ENCODE measurements around the gene PANX1.

Gene PANX1

DNA sequence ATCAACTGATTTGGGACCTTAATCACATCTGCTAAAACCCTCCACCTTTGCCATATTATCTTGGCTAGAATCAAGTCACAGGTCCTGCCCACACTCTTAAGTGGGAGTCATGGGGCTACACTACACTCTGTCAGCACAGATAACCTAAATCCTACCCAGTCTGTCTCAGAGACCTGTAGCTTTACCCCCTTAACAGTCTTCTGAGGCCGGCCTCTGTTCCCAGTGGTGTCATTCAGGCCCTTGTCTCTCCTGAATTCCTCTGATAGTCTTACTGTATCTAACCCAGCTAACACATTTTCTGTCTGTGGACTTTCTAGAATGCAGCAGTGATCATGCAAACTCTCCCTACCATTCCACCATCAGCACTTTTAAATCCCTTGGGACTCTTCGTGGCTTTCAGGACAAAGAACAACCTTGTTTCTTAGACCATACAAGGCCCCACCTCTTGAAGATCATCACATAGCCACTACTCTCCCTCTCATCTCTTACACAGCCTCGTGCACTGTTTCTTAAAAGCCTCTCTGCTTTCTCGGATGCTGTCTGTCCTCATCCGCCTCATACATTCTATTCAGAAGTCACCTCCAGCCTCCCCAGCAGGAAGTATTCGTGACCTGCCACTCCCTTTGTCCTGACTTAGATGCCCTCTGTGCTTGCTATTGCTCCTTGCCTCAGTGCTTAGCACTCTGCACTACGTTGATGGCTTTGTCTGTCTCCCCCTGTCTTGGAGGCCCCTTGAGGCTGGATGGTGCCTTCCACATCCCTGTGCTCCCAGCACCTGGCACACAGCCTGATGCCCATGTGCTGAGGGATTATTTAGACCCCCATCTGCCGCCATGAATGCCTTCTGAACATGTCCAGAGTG, 57.9 kb downstream of the PANX1 start:
- DNase-seq = no peak

DNA sequence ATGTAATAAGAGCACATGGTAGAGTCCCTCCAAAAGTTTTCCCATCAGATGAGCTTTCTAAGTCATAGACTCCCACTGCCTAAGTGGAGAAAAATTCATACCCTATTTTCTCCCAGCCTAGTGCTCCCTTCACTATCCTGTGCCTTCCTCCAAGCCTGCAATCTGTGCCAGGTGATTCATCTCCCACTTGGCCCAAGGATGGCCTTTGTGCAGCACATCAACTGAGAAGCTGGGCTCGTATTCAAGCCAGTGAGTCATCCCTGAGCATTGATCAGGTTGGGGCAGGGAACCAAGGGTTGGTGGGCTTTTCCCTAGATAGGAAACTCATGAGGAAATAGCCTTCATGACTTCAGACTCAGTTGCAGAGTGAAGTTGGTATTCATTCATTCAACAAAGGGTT, 64.6 kb downstream of the PANX1 start:
- no peak for DNase-seq

DNA sequence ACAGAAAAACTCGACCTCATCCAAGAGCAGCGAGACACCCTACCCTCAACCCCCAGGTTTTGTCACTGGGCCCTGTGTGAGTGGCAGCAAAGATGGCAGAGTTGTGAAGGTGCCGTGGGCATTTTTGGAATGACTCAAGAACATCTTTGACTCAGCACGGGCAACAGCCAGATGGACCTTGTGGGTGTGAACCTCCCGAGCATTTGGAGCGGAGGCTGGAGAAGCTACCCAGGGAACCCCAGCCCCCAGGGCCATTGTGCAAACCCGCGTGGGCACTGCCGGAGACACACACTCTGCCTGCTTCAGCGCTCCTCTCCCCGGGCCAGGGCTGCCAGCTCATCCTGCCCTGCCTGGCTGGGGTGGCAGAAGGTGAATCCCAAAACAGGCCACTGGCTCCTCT, 66.1 kb downstream of the PANX1 start:
- DNase-seq = no peak

DNA sequence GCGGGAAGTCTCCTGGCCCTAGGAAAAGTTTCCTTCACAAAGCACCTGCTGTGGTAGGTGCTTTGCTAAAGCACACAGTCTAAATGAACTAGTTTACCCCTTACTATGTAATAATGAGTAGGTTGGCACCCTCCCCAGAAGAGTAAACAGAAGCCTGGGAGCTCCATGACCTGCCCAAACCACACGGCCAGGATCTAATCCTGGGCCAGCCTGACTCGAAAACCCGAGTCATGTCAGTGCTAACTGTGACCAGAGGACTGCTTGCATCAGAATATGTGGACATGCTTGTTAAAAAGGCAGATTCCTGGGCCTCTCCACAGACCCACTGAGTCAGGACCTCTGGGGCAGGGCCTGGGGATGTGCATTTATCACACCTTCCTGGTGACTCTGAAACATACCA, 67.7 kb downstream of the PANX1 start:
- no peak for DNase-seq

DNA sequence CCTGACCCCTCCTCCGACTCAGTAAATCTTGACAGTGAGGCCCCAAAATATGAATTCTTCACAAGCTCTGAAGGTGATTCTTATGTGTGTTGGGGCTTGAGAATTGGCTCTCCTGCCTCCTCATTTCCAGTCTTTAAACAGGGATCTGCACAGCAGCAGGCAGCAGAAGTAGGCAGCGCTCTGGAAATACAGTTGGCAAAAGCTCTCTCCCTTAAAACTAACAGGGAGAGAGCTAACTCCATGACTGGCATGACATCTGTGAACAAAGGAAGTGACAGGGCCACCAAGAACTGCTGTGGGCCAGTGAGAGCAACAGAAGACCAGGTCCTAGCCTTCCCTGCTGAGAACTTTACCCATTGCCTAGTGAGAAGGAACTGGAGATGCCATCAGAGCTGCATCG, 70.1 kb downstream of the PANX1 start:
- DNase-seq = no peak

DNA sequence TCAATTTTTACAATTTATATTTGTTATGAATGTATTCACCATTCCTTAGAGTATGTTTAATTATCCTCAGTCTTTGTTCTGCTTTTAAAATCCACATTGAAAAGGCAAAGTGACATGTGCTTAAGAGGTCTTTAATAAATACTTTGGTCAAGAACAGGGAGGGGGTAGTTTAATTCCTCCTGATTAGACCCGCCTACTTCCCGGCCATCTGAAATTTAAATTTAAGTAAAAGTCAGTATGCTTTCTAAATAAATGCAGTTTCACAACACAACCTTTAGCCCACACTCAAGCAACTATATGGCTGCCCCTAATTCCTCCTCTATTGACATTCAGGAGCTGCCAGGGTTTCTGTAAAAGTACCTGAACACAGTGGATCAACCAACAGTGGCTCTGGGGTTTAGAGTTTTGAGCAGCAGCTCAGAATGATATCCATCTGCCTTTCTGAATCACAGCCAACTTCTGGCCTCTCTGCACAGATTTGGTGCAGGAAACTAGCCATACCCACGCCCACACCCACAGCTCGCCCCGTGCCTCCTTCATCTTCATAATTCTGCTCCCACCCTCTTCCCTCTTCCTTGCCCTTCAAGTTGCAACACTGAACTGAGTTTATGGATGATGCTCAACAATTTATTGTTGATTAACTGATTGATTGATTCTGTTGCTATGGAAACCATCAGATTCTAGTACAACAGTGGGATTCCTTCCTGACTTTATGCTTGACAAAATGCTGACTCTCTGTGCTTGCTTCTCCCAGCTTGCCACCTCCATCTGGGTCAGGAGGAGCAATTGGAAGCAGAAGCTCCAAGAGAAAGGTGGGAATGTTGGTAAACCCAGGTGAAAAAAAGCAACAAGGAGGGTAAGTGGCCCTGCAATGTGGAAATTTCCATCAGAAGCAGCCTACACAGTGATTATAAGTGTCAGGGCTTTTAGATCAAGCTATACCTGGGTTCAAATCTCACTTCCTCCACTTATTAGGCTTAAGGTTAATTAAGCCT, 70.8 kb downstream of the PANX1 start:
- DNase-seq = no peak

DNA sequence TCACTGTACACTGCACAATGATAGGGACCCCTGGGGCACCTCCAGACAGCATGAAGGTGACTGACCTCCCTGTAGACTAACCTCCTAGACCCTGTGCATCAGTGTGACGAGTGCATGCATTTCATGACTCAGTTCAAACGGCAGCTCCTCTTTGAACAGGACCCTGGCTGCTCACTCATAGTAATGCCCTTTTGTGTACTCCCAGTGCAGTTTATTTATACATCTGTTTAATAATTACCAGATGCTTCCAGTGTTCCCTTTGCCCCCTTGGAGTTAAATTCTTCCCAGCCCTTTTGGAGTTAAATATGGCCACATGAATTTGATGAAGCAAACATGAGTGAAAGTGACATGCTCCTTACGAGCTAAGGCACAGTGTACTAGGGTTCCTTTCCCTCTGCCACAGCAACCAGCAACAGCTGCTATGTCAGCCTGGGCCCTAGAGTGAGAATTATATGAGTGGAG, 72.4 kb downstream of the PANX1 start:
- no peak for DNase-seq

DNA sequence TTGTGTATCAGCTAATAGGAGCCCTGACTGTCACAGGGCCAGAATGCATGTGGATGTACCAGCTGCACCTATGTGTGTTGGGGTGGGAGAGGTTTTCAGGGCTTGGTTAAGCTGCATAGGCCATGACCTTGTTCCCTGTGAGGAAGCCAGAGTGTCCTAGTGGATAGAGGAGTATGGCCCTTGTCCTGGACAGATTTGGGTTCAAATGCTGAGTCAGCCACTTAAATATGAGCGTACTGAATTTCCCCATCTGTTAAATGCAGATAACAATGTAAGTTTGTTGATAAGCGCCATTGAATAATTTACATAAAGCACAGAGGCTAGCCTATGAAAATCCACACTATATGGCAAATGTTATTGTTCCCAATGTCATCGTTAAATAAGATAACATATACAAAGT, 74.4 kb downstream of the PANX1 start:
- no peak for DNase-seq

DNA sequence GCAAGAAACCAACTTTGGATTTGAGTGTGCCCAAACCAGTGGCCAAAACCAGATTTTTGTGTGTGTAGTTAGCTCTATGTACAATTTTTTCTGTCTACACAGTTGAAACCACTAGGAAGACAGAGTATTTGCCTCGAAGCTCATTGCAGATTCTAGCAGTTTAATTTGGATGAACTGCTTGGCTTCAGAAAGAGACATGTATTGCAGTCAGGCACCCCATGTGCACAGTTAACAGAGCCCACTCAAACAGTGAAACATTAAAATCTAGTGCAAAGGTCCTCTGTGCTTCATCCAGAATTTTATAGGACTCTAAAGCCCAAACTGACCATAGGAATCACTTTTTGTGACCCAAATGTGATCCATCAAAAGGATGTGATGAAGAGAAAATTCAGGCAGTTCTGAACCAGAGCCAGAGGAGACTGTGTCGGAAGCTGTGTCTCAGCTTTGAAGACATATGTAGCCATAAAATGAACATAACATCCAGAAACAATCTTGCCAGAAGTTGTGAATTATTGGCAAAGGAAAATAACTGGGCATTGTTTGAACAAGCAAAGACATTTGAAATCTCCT, 82.7 kb downstream of the PANX1 start:
- no peak for DNase-seq

DNA sequence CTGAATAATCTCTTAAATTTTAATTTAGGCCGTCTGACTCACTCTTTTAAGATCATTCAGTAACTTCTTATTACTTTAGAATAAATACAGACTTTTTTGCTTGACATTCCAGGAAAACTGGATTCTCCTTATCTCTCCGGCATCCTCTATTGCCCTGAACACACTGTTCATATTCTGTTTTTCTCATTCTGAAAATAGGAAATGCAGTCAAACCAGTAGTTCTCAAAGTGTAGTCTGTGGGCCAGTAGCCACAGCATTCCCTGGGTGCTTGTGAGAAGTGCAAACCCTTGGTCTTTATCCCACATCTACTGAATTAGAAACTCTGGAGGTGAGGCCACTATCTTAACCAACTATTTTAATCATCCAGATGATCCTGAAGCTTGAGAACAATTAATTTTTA, 84.3 kb downstream of the PANX1 start:
- DNase-seq = no peak

DNA sequence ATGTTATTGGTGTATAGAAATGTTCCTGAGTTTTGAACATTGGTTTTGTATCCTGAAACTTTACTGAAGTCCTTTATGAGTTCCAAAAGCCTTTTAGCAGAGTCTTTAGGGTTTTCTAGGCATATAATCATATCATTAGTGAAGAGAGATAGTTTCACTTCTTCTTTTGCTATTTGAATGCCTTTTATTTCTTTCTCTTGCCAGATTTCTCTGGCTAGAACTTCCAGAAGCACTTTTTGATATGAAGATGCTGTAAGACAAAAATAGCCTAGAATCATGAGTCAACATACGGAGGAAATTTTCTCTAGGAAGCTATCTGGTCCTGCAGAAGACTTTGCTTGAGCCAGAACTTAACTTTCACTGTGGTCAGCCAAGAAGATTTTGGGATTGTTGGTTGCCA, 89.1 kb downstream of the PANX1 start:
- no peak for DNase-seq

DNA sequence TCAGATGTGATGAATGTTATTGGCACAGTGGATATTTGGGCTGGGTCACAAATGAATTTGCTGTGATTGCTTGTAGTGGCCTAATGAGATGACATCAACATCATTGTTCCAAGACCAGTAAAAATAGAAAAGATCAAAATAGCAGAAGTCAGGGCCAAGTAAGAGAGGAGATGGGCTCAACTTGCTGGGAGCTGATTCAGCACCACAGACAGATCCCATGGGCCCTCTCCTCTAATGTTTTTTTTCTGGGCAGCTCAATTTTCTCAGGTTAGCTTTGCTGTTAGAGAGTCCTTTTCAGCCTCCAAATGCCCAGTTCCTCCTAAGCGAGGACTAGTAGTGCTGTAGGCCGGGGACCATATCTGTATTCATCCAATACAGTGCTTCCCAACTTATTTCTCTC, 89.7 kb downstream of the PANX1 start:
- no peak for DNase-seq

DNA sequence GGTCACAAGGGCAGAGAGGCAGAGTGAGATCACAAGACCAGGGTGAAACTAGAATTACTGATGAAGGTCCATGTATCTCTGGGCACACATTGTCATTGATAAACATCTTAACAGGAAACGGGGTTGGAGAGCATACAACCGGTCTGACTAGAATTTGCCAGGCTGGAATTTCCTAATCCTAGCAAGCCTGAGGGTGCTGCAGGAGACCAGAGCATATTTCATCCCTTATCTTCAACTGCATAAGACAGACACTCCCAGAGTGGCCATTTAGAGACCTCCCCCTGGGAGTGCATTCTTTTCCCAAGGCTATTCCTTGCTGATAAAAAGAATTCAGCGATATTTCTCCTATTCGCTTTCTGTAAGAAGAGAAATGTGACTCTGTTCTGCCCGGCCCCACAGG, 91.1 kb downstream of the PANX1 start:
- DNase-seq = no peak

DNA sequence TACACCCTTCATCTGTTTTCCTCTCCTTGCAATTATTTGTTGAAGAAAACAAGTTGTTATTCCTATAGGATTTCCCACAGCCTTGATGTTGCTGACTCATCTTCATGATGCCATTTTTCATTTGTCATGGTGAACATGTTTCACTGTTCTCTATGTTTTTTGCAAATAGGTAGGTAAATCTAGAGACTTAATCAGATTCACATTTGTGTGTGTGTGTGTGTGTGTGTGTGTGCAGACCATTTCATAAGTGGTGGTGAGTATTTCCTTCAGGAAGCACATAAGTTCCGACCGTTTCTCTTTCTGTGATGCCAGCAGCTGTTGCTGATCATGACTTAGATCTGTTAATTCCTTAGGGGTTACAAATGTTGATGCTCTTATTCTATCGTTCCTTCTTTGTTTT, 95.4 kb downstream of the PANX1 start:
- no peak for DNase-seq
